ENCODE measurements around the gene SMIM28. TPM values are rescaled to one million over a fixed set of nuclear protein-coding genes. Genes with fewer than 3 reads are reported as not detected.

SMIM28 gene
- total and polyA plus RNA-seq, 9 of the 15 experiments (the other 6 are each of a cell fraction or from before 2014, with no cell fraction given): not detected

GRCh38 chr6:138403801-138404665 lies 26.3 kb downstream of the SMIM28 start, which contains the start of gene HEBP2 (continued):
- TF ChIP-seq ZC3H11A (IDR thresholded peaks at IDR 0.05; ENCODE audit: low read depth, low read length) (no peak), ZNF165 (CRISPR knock-in tag; IDR thresholded peaks at IDR 0.05; ENCODE audit: borderline replicate concordance) (0 out of 2 replicates have a peak, but pooled peaks have one; percentile 27), CUX1 (CRISPR knock-in tag; IDR thresholded peaks at IDR 0.05) (no peak), NFATC3 (IDR thresholded peaks at IDR 0.05) (no peak), MTA3 (IDR thresholded peaks at IDR 0.05; ENCODE audit: borderline replicate concordance) (peak; percentile 85), ZBTB7A (IDR thresholded peaks at IDR 0.05; ENCODE audit: borderline replicate concordance, control insufficient read depth, low read depth, low read length) (peak; percentile 99), ZNF124 (CRISPR knock-in tag; IDR thresholded peaks at IDR 0.05) (no peak), AFF1 (IDR thresholded peaks at IDR 0.05; ENCODE audit: low read depth in 1 of 2, partially characterized antibody in 2 of 2) (no peak), ZNF668 (CRISPR knock-in tag; IDR thresholded peaks at IDR 0.05) (no peak), HNRNPLL (IDR thresholded peaks at IDR 0.05; ENCODE audit: low read depth, low read length, poor library complexity, severe bottlenecking) (peak; percentile 22), TAF7 (tag; IDR thresholded peaks at IDR 0.05) (0 out of 2 replicates have a peak, but pooled peaks have one; percentile 51), RAD51 (IDR thresholded peaks at IDR 0.05; ENCODE audit: borderline replicate concordance, low read depth) (no peak), RHOXF2B (CRISPR knock-in tag; conservative IDR thresholded peaks at IDR 0.05) (no peak), ZNF175 (CRISPR knock-in tag; IDR thresholded peaks at IDR 0.05; ENCODE audit: low read depth) (no peak), NCOA2 (IDR thresholded peaks at IDR 0.05; ENCODE audit: partially characterized antibody in 2 of 2) (no peak), ZNF398 (CRISPR knock-in tag; IDR thresholded peaks at IDR 0.05) (no peak)
